HG02852 (cell line): ENCODE data around the gene COX6A1.
"Not testable (repeated sequence)": the region's sequence is repeated elsewhere in the genome, so short reads cannot be mapped to it uniquely, and the experiment has no call there.

Source experiments
- ATAC-seq: cut with Tn5 transposase; IDR thresholded peaks from one replicate; pipeline ENCODE4 v1.9.1; 2021; ENCODE audit warnings: mild to moderate bottlenecking, moderate library complexity; ENCODE audit not compliant: unreplicated experiment

Gene COX6A1

GRCh38 chr12:120425797-120426196, 12.1 kb upstream of the COX6A1 start:
- ATAC-seq = no peak

DNA sequence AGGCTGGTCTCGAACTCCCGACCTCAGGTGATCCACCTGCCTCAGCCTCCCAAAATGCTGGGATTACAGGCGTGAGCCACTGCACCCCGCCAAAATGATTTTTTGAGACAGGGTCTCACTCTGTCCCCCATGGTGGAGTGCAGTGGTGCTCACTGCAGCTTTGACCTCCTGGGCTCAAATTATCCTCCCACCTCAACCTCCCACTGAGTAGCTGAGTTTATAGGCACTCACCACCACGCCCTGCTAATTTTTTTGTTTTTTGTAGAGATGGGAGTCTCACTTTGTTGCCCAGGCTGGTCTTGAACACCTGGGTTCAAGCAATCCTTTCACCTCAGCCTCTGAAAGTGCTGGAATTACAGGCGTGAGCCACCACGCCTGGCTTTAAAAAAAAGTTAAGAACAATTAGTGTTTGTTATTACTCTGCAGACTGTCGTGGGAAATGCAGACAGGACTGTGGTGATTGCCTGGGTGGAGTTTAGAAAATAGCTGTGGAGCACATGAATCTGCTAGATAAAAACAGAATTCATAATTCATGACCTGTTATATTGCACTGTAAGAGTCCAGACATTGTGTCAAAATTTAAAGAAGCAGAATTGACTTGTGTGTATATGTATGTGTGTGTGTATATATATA, 9.2 kb upstream of the COX6A1 start:
- ATAC-seq = no peak

DNA sequence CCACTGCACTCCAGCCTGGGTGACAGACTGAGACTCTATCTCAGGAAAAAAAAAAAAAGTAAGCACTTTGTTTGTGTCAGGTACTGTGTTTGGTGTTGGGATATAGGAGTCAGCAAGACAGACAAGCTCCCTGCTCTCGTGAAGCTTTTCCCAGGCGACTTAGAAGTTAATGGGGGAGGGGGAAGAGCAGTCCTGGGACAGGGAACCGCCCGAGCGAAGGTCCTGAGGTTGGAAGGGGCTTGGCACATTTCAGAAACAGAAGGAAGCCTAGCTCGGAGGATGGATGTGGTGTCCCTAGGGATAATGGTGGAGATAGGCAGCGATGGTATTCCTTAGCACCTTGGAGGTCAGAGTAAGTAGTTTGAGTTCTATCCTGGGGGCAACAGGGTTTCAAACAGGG, 8.5 kb upstream of the COX6A1 start:
- ATAC-seq = no peak

DNA sequence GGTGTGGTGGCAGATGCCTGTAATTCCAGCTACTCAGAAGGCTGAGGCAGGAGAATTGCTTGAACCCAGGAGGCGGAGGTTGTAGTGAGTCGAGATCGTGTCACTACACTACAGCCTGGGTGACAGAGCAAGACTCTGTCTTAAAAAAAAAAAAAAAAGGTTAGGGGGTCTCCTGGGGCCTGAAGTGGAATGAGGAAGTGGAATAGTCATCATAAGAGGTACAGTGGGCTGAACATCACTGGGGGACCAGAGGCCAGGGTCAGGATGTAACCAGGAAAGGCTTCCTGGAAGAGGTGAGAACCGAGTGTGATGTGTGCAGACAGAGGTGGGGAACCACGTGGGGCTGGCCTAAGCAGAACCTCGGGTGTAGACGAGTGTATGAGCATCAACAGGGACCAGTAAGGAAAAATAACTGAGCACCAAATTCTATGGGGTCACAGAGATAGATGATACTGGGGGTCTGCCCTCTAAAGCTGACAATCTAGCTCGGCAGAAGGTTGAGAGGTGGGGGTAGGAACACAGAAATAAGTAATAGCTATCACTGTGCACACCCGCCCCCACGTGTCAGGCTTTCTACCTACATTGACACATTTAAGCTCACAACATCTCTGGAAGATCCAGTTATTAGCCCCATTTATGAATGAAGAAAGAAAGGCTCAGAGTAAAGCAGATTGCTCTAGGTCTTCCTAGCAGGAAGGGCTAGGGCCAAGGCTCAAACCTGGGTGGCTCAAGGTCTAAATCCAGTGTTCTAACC, 5.0 kb upstream of the COX6A1 start:
- ATAC-seq = no peak

GRCh38 chr12:120438495-120439198, 734 bp downstream of the COX6A1 start:
- ATAC-seq = peak; percentile 2

DNA sequence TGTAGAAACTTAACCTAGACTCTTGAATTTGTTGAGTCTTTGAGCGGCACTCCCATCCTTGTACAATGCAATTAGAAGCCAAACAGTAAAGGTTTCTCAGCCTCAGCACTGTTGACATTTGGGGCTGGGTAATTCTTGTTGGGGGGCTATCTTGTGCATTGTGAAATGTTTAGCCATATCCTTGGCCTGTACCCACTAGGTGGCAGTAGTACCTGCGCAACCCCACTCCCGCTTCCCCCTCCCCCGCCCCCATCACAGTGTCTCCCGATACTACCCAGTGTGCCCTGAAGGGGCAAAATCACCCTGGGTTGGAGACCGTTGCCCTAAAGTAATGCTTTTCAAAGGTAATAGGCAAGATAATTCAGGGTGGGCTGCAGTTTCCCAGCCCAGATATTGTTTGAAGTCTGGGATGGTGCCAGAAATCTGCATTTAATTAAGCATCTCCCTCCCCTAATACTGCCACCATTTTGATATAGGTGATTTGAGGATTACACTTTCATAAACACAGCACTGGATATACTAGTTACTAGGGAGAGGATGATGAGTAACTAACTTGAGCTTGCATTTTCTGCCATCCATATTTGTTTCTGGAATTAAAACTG, 1.8 kb downstream of the COX6A1 start:
- no peak for ATAC-seq

DNA sequence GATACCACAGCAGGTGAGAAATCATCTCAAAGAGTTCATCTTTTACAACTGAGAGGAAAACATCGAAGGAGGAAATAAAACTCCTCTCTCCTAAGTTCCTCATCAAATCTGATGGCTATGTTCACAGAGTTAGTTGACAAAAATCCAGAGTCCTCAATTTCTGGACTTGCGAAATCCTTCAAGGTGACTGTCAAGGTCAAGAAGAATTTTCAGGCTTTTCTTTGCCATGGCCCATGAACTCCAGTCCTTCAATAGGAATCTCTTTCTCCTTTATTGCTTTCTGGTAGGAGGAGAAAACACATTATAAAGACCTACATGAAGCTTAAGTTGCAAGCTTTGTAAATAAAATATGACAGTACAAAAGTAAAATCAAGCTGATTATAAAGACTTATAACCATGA, 6.8 kb downstream of the COX6A1 start:
- ATAC-seq = no peak

GRCh38 chr12:120445911-120446843, 8.3 kb downstream of the COX6A1 start, which contains the start of the genes GATC and TRIAP1:
Gene GATC (plus strand): TSS chr12:120446444. CDS start chr12:120446481, 37 bp downstream.
Gene TRIAP1 (minus strand): TSS chr12:120446384. CDS start chr12:120446372, 12 bp downstream.
- peak; percentile 87 for ATAC-seq

DNA sequence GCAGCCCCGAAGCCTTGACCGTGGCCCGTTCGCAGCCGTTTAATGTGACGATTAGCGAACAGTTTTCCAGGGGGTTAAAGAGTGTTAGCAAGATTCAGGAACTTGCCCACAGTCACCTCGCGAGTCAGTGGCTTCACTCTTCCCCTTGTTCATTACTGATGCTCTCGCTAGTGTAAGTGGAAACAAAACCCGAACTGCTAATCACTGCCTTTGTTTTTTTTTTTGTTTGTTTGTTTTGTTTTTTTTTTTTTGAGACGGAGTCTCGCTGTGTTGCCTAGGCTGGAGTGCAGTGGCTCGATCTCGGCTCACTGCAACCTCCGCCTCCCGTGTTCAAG, 8.9 kb downstream of the COX6A1 start:
- ATAC-seq = not testable (repeated sequence)

- no peak for ATAC-seq
Observed at GRCh38 chr12:120447992-120448391, 10.1 kb downstream of the COX6A1 start.

DNA sequence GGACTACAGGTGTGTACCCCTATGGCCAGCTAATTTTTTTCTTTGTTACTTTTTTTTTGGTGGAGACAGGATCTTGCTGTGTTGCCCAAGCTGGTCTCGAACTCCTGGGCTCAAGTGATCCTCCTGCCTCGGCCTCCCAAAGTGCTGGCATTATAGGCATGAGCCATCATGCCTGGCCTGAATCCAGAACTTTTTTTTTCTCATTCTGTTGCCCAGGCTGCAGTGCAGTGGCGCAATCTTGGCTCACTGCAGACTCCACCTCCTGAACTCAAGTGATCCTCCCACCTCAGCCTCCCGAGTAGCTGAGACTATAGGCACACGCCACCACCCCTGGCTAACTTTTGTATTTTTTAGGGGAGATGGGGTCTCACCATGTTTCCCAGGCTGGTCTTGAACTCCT, 14.6 kb downstream of the COX6A1 start:
- ATAC-seq = not testable (repeated sequence)

DNA sequence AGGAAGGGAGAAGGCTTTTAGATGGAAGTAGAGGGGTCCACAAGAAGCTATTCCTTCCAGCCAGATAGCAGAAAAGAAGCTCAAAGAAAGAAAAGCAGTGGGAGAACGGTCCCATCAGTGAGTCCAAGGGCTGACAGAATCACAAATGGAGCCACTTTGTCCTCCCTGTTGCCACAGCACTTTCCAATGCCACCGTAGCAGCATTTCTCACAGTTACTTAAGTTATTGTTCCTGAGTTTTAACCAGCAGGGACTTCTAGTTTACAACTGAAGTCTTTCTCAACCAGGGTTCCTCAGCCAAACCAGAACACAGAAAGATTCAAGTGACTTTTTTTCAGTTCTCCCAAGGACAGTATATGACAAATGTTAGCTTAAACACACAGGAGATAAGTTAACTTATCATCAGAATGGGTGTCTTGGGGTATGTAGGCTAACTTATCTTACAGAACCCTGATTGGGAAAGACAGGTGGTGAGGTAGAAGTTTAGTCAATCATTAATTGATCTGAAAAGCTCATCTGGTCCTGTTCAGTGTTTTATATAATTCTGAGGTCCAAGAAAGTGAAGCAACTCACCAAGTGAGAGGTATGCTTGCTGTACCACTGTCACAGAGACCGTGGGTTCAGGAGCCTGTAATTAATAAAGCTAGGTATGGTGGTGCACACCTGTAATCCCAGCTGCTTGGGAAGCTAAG, 15.3 kb downstream of the COX6A1 start:
- ATAC-seq = no peak

DNA sequence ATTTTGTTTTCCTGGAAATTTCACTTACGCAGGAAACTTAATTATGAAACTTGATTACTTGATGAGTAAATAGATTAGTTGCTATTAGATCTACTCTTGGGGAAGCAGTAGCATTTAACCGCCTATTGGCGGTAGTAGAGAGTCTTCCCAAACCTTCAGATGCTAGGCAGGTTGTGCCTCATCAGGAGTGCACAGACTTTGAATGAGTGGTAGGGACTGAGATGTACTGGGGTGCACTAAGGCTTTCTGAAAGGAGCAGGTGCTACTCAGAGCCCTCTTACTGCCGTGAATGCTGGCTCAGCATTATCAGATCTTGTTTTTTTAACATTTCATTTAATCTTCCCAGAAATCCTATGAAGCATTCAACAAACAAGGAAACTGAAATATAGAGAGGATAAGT, 16.1 kb downstream of the COX6A1 start:
- no peak for ATAC-seq

GRCh38 chr12:120455302-120455701, 17.4 kb downstream of the COX6A1 start:
- ATAC-seq = no peak

DNA sequence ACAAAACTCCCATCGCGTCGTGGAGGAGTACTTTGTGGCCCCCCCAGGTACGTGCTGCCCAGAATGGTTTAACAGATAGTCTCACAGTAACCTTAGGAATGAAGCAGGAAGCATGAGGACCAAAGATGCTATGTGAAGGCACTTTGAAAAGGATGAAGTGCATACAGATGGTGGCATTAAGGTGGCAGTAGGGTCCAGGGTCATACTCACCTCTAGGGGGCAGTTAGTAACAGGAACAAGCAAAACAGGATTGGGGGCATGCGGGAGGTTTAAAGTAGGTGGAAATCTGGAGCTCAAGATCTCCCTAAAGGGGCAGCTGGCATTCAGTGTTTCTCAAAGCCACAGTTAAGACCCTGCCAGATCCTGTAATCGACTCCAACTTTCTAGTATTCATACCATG, 19.2 kb downstream of the COX6A1 start:
- no peak for ATAC-seq

GRCh38 chr12:120460157-120460556, 22.2 kb downstream of the COX6A1 start:
- no peak for ATAC-seq

DNA sequence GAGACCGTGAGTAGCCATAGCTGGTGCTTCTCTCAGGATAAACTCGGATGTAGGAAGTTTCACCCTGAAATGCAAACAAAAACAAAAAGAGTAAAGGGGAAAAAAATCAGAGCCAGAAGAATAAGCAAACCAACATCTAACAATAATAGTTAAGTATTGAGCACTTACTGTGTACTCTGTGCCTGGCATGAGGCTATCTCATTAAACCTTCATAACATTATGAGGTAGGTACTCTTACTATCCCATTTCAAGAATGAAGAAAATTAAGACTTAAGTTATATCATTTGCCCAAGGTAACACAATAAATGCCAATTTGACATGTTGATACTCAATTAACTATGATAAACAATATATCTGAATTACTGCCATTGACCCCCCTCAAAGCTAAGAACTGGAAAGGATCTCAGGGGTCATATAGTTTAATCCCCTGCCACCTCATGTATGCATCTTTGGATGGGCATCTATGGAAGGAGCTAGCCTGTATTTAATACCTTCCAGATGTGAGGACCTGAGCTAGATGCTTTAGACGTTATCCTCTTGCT, 24.3 kb downstream of the COX6A1 start:
- ATAC-seq = no peak

- no peak for ATAC-seq
Observed at GRCh38 chr12:120463712-120464111, 25.8 kb downstream of the COX6A1 start.

GRCh38 chr12:120465756-120466155, 27.8 kb downstream of the COX6A1 start:
- ATAC-seq = no peak
